HG02943 (cell line): ENCODE results near the gene IL17F.
A peak's percentile ranks its signal among the peaks of the same experiment; 100 is the strongest.

Source experiments
- ATAC-seq: cut with Tn5 transposase; IDR thresholded peaks from one replicate; pipeline ENCODE4 v1.9.1; 2021; ENCODE audit warnings: mild to moderate bottlenecking, low read depth, moderate library complexity; ENCODE audit not compliant: unreplicated experiment

IL17F gene

GRCh38 chr6:52244400-52244799 is at the start of gene IL17F:
IL17F (minus strand) TSS chr6:52244500; CDS start chr6:52244429, 71 bp downstream.
- no peak for ATAC-seq

- no peak for ATAC-seq
Measured at GRCh38 chr6:52293067-52293466, 48.8 kb upstream of the IL17F start.

- ATAC-seq: no peak
Measured at GRCh38 chr6:52288841-52289240, 44.5 kb upstream of the IL17F start.

GRCh38 chr6:52288216-52288615 is 43.9 kb upstream of the IL17F start:
- no peak for ATAC-seq

- ATAC-seq: no peak
Measured at GRCh38 chr6:52286798-52287432, 42.6 kb upstream of the IL17F start.

- no peak for ATAC-seq
Measured at GRCh38 chr6:52285177-52286068, 41.1 kb upstream of the IL17F start.

GRCh38 chr6:52284460-52285176 is 40.3 kb upstream of the IL17F start, which contains the start of gene MCM3:
MCM3 (minus strand) TSS chr6:52284742; CDS start chr6:52284674, 68 bp downstream.
- peak; percentile 96 for ATAC-seq

- peak; percentile 14 for ATAC-seq
Measured at GRCh38 chr6:52284131-52284459, 39.8 kb upstream of the IL17F start.

- ATAC-seq: no peak
Measured at GRCh38 chr6:52283111-52283510, 38.8 kb upstream of the IL17F start.

GRCh38 chr6:52276130-52276529 is 31.8 kb upstream of the IL17F start:
- ATAC-seq: no peak

- no peak for ATAC-seq
Measured at GRCh38 chr6:52271852-52272460, 27.7 kb upstream of the IL17F start.

GRCh38 chr6:52263709-52264540 is 19.6 kb upstream of the IL17F start:
- ATAC-seq: peak; percentile 67

GRCh38 chr6:52262620-52263344 is 18.5 kb upstream of the IL17F start:
- ATAC-seq: no peak

GRCh38 chr6:52261229-52261628 is 16.9 kb upstream of the IL17F start:
- no peak for ATAC-seq

GRCh38 chr6:52260634-52261033 is 16.3 kb upstream of the IL17F start:
- ATAC-seq: no peak

GRCh38 chr6:52255434-52255833 is 11.1 kb upstream of the IL17F start:
- no peak for ATAC-seq

- ATAC-seq: no peak
Measured at GRCh38 chr6:52254731-52255378, 10.6 kb upstream of the IL17F start.

- no peak for ATAC-seq
Measured at GRCh38 chr6:52253494-52253893, 9.2 kb upstream of the IL17F start.

GRCh38 chr6:52251113-52251512 is 6.8 kb upstream of the IL17F start:
- no peak for ATAC-seq
